K562 (cell line): ENCODE results near the gene CNKSR1. TPM values are rescaled to one million over a fixed set of nuclear protein-coding genes. Genes with fewer than 3 reads are reported as not detected.
A peak's percentile ranks its signal among the peaks of the same experiment; 100 is the strongest.

Source experiments
- ATAC-seq: fragments of 200-7000 bp; cut with Tn5 transposase; 3 replicates; pipeline ENCODE4 v1.9.1; 2020; ENCODE audit warnings: moderate library complexity
- BruUV-seq: library from RNA; stranded (reverse); fragments of 400-500 nt; replicated peaks from 2 replicates; lab custom pipeline; 2021; lab: Mats Ljungman, UMichigan
- CTCF ChIA-PET: fragments of 300-600 bp; formaldehyde crosslinking; extraction: SDS; loops from one replicate; lab custom pipeline; 2021; ENCODE audit warnings: low intra/inter-chr PET ratio; lab: Yijun Ruan, JAX
- POLR2A ChIA-PET: fragments of 300-600, 350-650 bp; sonication (Branson Sonifier 250); formaldehyde crosslinking; extraction: SDS; loops from one replicate; lab custom pipeline; 2021; ENCODE audit warnings: antibody characterized with exemption, inconsistent platforms; lab: Yijun Ruan, JAX
- DNase-seq, 4 experiments: peaks; one replicate each; pipeline versions ENCODE4 v3.0.0 to v3.0.0-alpha.2; 2011 to 2018; ENCODE audit warnings: low spot score in 3 of 4, mixed read lengths in 3 of 4; ENCODE audit errors: extremely low read depth in 1 of 4
- FAIRE-seq: peaks from 2 replicates; lab custom pipeline; 2011; peaks lifted over from hg19 to GRCh38; lab: Jason Lieb, UNC
- H2AFZ ChIP-seq: 2 replicates; pipeline ENCODE4 v1.6.0; 2011; ENCODE audit warnings: low read depth, low read length, control low read depth, inconsistent platforms
- H3K27ac ChIP-seq: fragments of 200-600 bp; 3 replicates; pipeline ENCODE4 v1.8.0; 2011; ENCODE audit warnings: low read depth, mild to moderate bottlenecking, control low read depth, inconsistent platforms, low read length, moderate library complexity, mixed read lengths; ENCODE audit errors: extremely low read depth
- H3K27me3 ChIP-seq, 2 experiments: fragments of 300-600 bp in 1 of 2; 2 replicates in 1 of 2; 3 replicates in 1 of 2; pipeline versions ENCODE4 v1.6.0 to v1.8.0; 2011; ENCODE audit warnings: inconsistent platforms in 2 of 2, low read length in 2 of 2, mild to moderate bottlenecking in 1 of 2, mixed read lengths in 1 of 2, moderate library complexity in 1 of 2; ENCODE audit not compliant: control insufficient read depth in 2 of 2, insufficient read depth in 2 of 2
- H3K36me3 ChIP-seq: fragments of 300-600 bp; 3 replicates; pipeline ENCODE4 v1.8.0; 2011; ENCODE audit warnings: mild to moderate bottlenecking, low read length, inconsistent platforms; ENCODE audit not compliant: control insufficient read depth, insufficient read depth
- H3K4me1 ChIP-seq, 2 experiments: fragments of 200-600 bp in 1 of 2; replicated peaks in 1 of 2; 2 replicates in 1 of 2; 3 replicates in 1 of 2; pipeline versions ENCODE4 v1.5.1 to v1.8.0; 2011; ENCODE audit warnings: inconsistent platforms in 2 of 2, low read length in 2 of 2, mild to moderate bottlenecking in 1 of 2, mixed read lengths in 1 of 2, moderate library complexity in 1 of 2; ENCODE audit not compliant: control insufficient read depth in 2 of 2, insufficient read depth in 2 of 2
- H3K4me2 ChIP-seq: 2 replicates; pipeline ENCODE4 v1.6.1; 2011; ENCODE audit warnings: low read length, control low read depth, inconsistent platforms, mixed read lengths; ENCODE audit not compliant: insufficient read depth
- H3K4me3 ChIP-seq: fragments of 200-600 bp; sonication (generic), shearing (Covaris generic); 2 replicates; pipeline ENCODE4 v1.5.1; 2016; ENCODE audit warnings: control low read depth, inconsistent platforms
- H3K79me2 ChIP-seq: fragments of 200-600 bp; 3 replicates; pipeline ENCODE4 v1.8.0; 2011; ENCODE audit warnings: low read length, inconsistent platforms; ENCODE audit not compliant: control insufficient read depth, insufficient read depth
- H3K9ac ChIP-seq, 2 experiments: 2 replicates each; pipeline versions ENCODE4 v1.6.0 to v1.6.1; 2011; ENCODE audit warnings: low read depth in 2 of 2, low read length in 2 of 2, control low read depth in 1 of 2, inconsistent platforms in 1 of 2, mild to moderate bottlenecking in 1 of 2, mixed read lengths in 1 of 2; ENCODE audit not compliant: insufficient read depth in 1 of 2
- H3K9me1 ChIP-seq: one replicate; pipeline ENCODE4 v1.6.0; 2011; ENCODE audit warnings: inconsistent platforms, mild to moderate bottlenecking, low read length, moderate library complexity; ENCODE audit not compliant: control insufficient read depth, insufficient read depth
- H3K9me3 ChIP-seq: replicated peaks from 2 replicates; pipeline ENCODE4 v1.5.1; 2011; ENCODE audit warnings: low read depth, low read length, inconsistent platforms; ENCODE audit not compliant: control insufficient read depth, insufficient read depth
- H4K20me1 ChIP-seq: replicated peaks from 2 replicates; pipeline ENCODE4 v1.6.1; 2011; ENCODE audit warnings: low read length, inconsistent platforms, mixed read lengths; ENCODE audit not compliant: control insufficient read depth, insufficient read depth
- ID3 ChIP-seq, 2 experiments: fragments of 250-450 bp in 1 of 2; fragments of 450-650 bp in 1 of 2; sonication (Bioruptor Pico) in 1 of 2; IDR thresholded peaks; 2 replicates each; pipeline versions ENCODE4 v1.6.1 to v1.8.0; 2016 to 2021; ENCODE audit warnings: mild to moderate bottlenecking in 2 of 2, moderate library complexity in 2 of 2, missing compliant biosample characterization in 1 of 2, missing genetic modification characterization in 1 of 2
- JUND ChIP-seq, 2 experiments: IDR thresholded peaks; 2 replicates in 1 of 2; 3 replicates in 1 of 2; pipeline ENCODE4 v1.6.1; 2011; ENCODE audit warnings: borderline replicate concordance in 2 of 2, low read depth in 2 of 2, low read length in 2 of 2, improper control_type of control experiment in 1 of 2, missing biosample characterization in 1 of 2, missing genetic modification characterization in 1 of 2, missing genetic modification reagents in 1 of 2
- NFIC ChIP-seq: fragments of 450-650 bp; IDR thresholded peaks from 2 replicates; pipeline ENCODE4 v1.6.1; 2017; ENCODE audit warnings: mild to moderate bottlenecking, inconsistent platforms
- NR2C1 ChIP-seq, 2 experiments: fragments of 450-650 bp; IDR thresholded peaks; 2 replicates each; pipeline ENCODE4 v1.6.1; 2017; ENCODE audit warnings: mild to moderate bottlenecking in 2 of 2, antibody characterized with exemption in 1 of 2, inconsistent platforms in 1 of 2, missing compliant biosample characterization in 1 of 2, missing genetic modification characterization in 1 of 2
- NR2C2 ChIP-seq, 2 experiments: fragments of 200-800 bp in 1 of 2; sonication (Bioruptor generic) in 1 of 2; sonication (generic) in 1 of 2; formaldehyde crosslinking in 1 of 2; IDR thresholded peaks; 2 replicates each; pipeline versions ENCODE4 v1.6.1 to v1.8.0; 2016 to 2022; ENCODE audit warnings: mild to moderate bottlenecking in 1 of 2, missing compliant biosample characterization in 1 of 2, missing genetic modification characterization in 1 of 2, missing genetic modification reagents in 1 of 2
- PREB ChIP-seq: sonication (generic); formaldehyde crosslinking; IDR thresholded peaks from 2 replicates; pipeline ENCODE4 v1.8.1; 2023; ENCODE audit warnings: mild to moderate bottlenecking, missing genetic modification reagents
- WGBS: fragments of 100-300 bp; shearing (Covaris generic); methylation state at CpG from one replicate; pipeline ENCODE4 v1.1.6; 2016; ENCODE audit warnings: low coverage, mixed read lengths; ENCODE audit not compliant: insufficient coverage; ENCODE audit errors: missing lambda C conversion rate; 5-methylcytosine and 5-hydroxymethylcytosine counted together
- in situ Hi-C: fragments of 300-500 bp; cut with MboI; formaldehyde crosslinking; loops from 4 replicates; pipeline ENCODE4 v1.15.0; 2018; ENCODE audit warnings: inconsistent platforms, mixed read lengths
- intact Hi-C: fragments of 100-400 bp; cut with micrococcal nuclease; formaldehyde crosslinking; loops from 2 replicates; pipeline ENCODE4 v1.14.2; 2022
- polyA plus RNA-seq, 8 experiments: library from polyadenylated mRNA; depleted of rRNA in 4 of 8; stranded (reverse) in 5 of 8; unstranded in 3 of 8; fragments of >200 nt; fragmentation: Nextera tagmentation in 2 of 8; fragmentation: Illumina TruSeq in 1 of 8; extraction: Ambion mirVana in 2 of 8; extraction: Trizol in 1 of 8; gene quantifications; 2 replicates each; pipeline versions ENCODE4 v1.2.1 to v1.2.3, GENCODE V29; 2011 to 2014; ENCODE audit warnings: inconsistent platforms in 1 of 8, missing spikeins in 1 of 8
- total RNA-seq, 7 experiments: library from RNA; depleted of rRNA in 6 of 7; stranded (reverse); fragments of >200 nt in 6 of 7; fragmentation: Illumina TruSeq in 2 of 7; extraction: Trizol in 2 of 7; gene quantifications; 2 replicates each; pipeline versions ENCODE4 v1.2.1 to v1.2.3, GENCODE V29; 2011 to 2021; ENCODE audit warnings: low replicate concordance in 1 of 7
- TF ChIP-seq, protein P1 (sequence below), 2 experiments: fragments of 450-650 bp in 1 of 2; sonication (generic) in 1 of 2; formaldehyde crosslinking in 1 of 2; IDR thresholded peaks; 2 replicates each; pipeline versions ENCODE4 v1.7.1 to v1.9.0; 2016 to 2022; ENCODE audit warnings: inconsistent platforms in 1 of 2, mild to moderate bottlenecking in 1 of 2, missing genetic modification reagents in 1 of 2

CNKSR1 gene
- total and polyA plus RNA-seq, 9 of the 15 experiments (the other 6 are each of a cell fraction or from before 2014, with no cell fraction given): 0.03 to 2.8 (median 1.1) TPM

DNA sequence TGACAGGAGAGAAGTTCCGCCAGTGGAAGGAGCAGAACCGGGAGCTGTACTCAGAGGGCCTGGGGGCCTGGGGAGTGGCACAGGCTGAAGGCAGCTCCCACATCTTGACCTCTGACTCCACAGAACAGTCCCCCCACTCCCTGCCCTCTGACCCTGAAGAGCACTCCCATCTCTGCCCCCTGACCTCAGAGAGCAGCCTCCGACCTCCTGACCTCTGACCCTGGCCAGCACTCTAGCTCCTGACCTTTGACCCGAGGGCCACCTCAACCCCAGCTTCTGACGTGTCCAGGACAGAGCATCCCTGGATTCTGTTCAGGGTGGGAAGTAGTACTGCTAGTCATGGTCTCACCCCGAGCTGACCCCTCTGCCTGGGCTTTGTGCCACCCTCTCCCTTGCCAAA is 12.0 kb downstream of the CNKSR1 start:
- Histone ChIP-seq H3K4me3 (no peak overlapping the region), H3K27me3 (no peaks in the 10 kb centered on the region), H2AFZ (peak overlapping the region; percentile 67; the same call in 1 of the 2 replicates), H4K20me1 (0 out of 2 replicates have a peak, but pooled peaks cover 6% of the 10 kb centered on the region), H3K9ac (0 out of 4 replicates have a peak overlapping the region, but pooled peaks of 1 of the 2 experiments have one; percentile 65), H3K9me1 (no peaks in the 10 kb centered on the region), H3K4me1 (peaks cover 0 to 27% of the 10 kb centered on the region in 2 experiments; a peak in 2 of 5 replicates), H3K9me3 (no peaks in the 10 kb centered on the region), H3K27ac (no peak overlapping the region), H3K36me3 (no peaks in the 10 kb centered on the region), H3K4me2 (no peak overlapping the region), H3K79me2 (no peaks in the 10 kb centered on the region)
- peak; percentile 97 for TF ChIP-seq NR2C1 (IDR thresholded peaks at IDR 0.05)
- peak; percentile 98 for TF ChIP-seq NR2C1 (tag; IDR thresholded peaks at IDR 0.05)
- TF ChIP-seq ID3 (CRISPR knock-in tag; IDR thresholded peaks at IDR 0.05): no peak
- 0 out of 2 replicates have a peak, but pooled peaks have one; percentile 20 for TF ChIP-seq ID3 (tag; IDR thresholded peaks at IDR 0.05)
- peak; percentile 96 for TF ChIP-seq NR2C2 (CRISPR knock-in tag; IDR thresholded peaks at IDR 0.05)
- peak; percentile 96 for TF ChIP-seq NR2C2 (tag; IDR thresholded peaks at IDR 0.05)
- TF ChIP-seq, protein P1, sequence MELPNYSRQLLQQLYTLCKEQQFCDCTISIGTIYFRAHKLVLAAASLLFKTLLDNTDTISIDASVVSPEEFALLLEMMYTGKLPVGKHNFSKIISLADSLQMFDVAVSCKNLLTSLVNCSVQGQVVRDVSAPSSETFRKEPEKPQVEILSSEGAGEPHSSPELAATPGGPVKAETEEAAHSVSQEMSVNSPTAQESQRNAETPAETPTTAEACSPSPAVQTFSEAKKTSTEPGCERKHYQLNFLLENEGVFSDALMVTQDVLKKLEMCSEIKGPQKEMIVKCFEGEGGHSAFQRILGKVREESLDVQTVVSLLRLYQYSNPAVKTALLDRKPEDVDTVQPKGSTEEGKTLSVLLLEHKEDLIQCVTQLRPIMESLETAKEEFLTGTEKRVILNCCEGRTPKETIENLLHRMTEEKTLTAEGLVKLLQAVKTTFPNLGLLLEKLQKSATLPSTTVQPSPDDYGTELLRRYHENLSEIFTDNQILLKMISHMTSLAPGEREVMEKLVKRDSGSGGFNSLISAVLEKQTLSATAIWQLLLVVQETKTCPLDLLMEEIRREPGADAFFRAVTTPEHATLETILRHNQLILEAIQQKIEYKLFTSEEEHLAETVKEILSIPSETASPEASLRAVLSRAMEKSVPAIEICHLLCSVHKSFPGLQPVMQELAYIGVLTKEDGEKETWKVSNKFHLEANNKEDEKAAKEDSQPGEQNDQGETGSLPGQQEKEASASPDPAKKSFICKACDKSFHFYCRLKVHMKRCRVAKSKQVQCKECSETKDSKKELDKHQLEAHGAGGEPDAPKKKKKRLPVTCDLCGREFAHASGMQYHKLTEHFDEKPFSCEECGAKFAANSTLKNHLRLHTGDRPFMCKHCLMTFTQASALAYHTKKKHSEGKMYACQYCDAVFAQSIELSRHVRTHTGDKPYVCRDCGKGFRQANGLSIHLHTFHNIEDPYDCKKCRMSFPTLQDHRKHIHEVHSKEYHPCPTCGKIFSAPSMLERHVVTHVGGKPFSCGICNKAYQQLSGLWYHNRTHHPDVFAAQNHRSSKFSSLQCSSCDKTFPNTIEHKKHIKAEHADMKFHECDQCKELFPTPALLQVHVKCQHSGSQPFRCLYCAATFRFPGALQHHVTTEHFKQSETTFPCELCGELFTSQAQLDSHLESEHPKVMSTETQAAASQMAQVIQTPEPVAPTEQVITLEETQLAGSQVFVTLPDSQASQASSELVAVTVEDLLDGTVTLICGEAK (IDR thresholded peaks at IDR 0.05): no peak
- TF ChIP-seq, protein P1 (CRISPR knock-in tag; IDR thresholded peaks at IDR 0.05): 0 out of 2 replicates have a peak, but pooled peaks have one; percentile 11
- TF ChIP-seq JUND (IDR thresholded peaks at IDR 0.05; ENCODE audit: borderline replicate concordance, low read depth, low read length): no peak
- no peak for TF ChIP-seq JUND (tag; IDR thresholded peaks at IDR 0.05; ENCODE audit: borderline replicate concordance, low read depth, low read length)
- TF ChIP-seq PREB (CRISPR knock-in tag): no peak
- TF ChIP-seq NFIC: 0 out of 2 replicates have a peak, but pooled peaks have one; percentile 11
- FAIRE-seq (no peak), ATAC-seq (peak; percentile 17; the same call in 2 of the 3 replicates), DNase-seq (peak in 1 of 4 experiments; percentile 30)
- in situ Hi-C loops: no loop called here
- BruUV-seq: no TSS peak
- intact Hi-C loops: no loop called here
- 51% methylated on average over 6 of the region's 6 CpGs for WGBS
- CTCF ChIA-PET: interaction anchor here (0.6 to 1.6 kb wide), 3 partner anchors 45 to 199 kb away, joined by 3 to 4 read pairs (median 3); partner anchors contain the start of gene CEP85
- POLR2A ChIA-PET: interaction anchor here (0.6 to 1.4 kb wide), 6 partner anchors 11 to 82 kb away, joined by 3 to 4 read pairs (median 3); partner anchors contain the start of genes CNKSR1 and ZNF593
